ENCODE data around the gene ADAM10.

ADAM10 gene

DNA sequence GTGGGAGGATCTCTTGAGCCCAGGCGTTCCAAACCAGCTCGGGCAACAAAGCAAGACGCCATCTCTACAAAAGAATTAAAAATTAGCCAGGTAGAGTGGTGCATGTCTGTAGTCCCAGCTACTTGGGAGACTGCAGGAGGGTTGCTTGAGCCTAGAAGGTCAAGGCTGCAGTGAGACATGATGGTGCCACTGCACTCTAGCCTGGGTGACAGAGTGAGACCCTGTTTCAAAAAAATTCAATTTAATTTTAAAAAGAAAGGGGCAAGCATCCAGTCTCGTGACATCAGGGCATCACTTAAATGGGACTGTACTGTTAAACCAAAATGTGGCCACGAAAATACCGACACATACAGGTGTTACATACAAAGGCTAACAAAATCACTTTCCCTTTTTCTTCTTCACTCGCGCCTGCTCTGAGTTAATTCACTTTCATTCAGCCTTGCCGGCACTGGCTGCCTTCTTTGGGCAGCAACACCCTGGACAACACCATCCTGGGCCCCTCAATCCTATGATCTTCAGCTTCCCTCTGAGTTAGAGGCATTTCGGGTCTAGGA, 196.1 kb downstream of the ADAM10 start:
- no peak for DNase-seq (ENCODE audit: low spot score)
- in situ Hi-C loops (cut with MboI; ENCODE audit: low sequenced_read_pairs, unreplicated experiment) = no loop called here
- TF ChIP-seq, protein P1, sequence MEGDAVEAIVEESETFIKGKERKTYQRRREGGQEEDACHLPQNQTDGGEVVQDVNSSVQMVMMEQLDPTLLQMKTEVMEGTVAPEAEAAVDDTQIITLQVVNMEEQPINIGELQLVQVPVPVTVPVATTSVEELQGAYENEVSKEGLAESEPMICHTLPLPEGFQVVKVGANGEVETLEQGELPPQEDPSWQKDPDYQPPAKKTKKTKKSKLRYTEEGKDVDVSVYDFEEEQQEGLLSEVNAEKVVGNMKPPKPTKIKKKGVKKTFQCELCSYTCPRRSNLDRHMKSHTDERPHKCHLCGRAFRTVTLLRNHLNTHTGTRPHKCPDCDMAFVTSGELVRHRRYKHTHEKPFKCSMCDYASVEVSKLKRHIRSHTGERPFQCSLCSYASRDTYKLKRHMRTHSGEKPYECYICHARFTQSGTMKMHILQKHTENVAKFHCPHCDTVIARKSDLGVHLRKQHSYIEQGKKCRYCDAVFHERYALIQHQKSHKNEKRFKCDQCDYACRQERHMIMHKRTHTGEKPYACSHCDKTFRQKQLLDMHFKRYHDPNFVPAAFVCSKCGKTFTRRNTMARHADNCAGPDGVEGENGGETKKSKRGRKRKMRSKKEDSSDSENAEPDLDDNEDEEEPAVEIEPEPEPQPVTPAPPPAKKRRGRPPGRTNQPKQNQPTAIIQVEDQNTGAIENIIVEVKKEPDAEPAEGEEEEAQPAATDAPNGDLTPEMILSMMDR (IDR thresholded peaks at IDR 0.05; ENCODE audit: borderline replicate concordance, control extremely low read depth, extremely low read depth, insufficient read depth, missing control alignments) = no peak

DNA sequence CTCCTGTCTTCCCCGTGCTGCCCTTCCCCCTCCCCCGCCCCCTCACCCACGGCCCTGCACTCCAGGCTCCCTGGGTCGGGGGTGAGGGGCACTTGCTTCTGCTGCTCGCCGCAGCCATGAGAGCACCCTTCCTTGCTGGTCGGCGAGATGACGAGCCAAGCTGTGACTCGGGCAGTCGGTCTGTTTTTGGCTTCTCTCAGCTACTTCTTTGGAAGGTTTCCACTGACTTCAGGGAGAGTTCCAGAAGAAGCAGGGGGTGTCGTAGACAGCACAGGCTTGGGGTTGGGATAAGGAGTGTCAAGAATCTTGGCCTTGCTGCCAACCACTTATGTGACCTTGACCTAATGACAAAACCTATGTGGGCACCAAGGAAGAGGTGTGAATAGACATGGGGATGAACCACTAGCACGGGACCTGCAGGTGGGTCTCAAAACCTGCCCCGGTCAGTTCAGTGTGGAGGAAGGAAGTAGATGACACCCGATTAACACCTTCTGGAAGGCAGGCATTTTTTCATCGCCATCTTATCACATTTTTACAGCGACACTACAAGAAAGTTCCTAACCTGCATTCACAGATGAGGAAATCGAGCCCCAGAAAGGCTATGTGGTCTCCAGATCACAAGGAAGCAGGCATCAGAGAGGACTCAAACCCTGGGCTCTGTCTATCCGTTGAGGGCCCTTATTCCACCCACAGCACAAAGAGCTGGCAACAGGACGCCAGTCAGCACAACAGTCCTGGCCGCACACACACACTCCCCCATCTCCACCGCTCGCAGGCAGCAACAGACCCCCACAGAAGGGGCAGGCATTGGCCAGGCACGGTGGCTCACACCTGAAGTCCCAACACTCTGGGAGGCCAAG, 196.8 kb downstream of the ADAM10 start:
- no peak for DNase-seq (ENCODE audit: low spot score)
- TF ChIP-seq, protein P1 (IDR thresholded peaks at IDR 0.05; ENCODE audit: borderline replicate concordance, control extremely low read depth, extremely low read depth, insufficient read depth, missing control alignments) = no peak
- in situ Hi-C loops (cut with MboI; ENCODE audit: low sequenced_read_pairs, unreplicated experiment) = no loop called here

DNA sequence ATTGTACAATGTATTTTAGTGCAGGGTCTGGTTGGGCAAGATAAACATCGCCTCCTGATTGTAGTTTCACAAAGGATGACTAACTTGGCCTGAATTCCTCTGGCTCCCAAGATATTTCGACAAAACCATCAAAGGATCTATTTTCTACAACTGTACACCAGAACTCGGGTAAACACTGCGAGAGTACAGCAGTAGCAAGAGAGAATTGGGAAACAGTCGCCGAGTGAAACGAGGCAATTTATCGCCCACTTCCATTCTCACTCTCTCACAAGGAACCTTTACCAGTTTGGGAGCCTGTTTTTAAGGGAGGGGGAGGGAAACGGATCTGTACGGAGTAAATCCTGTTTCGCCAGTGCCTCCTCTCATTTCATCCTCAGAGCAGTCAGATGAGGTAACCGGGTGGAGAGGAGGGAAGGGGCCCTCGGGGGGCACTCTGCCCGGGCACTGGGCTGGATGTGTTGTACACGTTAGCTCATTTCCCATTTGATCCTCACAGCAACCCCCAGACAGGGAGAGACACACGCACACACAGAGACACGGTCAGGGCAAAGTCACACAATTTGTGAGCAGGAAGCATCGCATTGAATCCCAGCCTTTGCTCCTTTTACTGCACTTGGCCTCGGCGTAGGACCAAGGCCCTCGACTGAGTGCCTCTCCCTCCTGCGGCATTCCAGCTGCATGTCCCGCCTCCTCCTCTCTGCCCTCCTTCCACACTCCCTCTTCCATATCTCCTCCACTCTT, 197.6 kb downstream of the ADAM10 start:
- no peak for DNase-seq (ENCODE audit: low spot score)
- in situ Hi-C loops (cut with MboI; ENCODE audit: low sequenced_read_pairs, unreplicated experiment) = no loop called here
- TF ChIP-seq, protein P1 (IDR thresholded peaks at IDR 0.05; ENCODE audit: borderline replicate concordance, control extremely low read depth, extremely low read depth, insufficient read depth, missing control alignments) = no peak

DNA sequence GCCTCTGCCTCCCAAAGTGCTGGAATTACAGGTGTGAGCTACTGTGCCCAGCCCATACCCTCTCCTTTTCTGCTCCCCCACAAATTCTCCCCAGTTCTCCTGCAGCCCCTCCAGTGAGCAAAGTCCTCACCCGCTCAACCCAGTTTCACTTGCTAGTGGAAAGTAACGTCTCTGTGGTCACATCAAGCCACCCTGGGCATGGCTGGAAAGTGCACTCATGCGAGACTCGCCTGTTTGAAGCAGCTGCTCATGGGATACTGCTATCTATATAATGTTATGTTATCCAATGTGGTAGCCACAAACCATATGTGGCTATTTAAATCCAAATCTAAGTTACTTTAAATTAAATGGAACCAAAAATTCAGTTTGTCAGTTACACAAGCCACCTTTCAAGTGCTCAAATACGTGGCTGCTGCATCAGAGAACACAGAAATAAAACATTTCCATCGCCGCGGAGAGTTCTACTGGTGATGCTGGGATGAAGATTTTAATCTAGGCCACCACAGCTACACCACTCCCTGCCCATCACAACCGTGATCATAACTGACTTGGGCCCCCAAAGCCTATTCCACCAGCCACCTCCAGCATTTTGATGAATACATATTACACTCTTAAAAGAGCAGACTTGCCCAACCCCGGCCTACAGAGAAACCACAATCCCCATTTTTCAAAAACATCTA, 198.3 kb downstream of the ADAM10 start:
- TF ChIP-seq, protein P1 (IDR thresholded peaks at IDR 0.05; ENCODE audit: borderline replicate concordance, control extremely low read depth, extremely low read depth, insufficient read depth, missing control alignments) = no peak
- in situ Hi-C loops (cut with MboI; ENCODE audit: low sequenced_read_pairs, unreplicated experiment) = no loop called here
- no peak for DNase-seq (ENCODE audit: low spot score)

DNA sequence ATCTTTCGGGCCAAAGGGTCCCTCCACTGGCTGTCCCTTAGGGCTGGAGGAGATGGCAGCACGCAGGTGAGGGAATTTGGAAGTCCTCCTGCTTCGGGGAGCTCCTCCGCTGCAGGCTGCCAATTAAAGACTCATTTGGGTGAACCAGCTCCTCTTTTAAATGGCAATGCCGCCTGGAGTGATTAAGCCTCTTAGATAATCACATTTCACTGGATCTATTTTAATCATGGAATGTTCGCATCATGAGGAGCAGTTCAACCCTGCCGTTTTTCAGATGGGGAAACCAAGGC, 199.8 kb downstream of the ADAM10 start:
- no peak for DNase-seq (ENCODE audit: low spot score)
- in situ Hi-C loops (cut with MboI; ENCODE audit: low sequenced_read_pairs, unreplicated experiment) = no loop called here
- TF ChIP-seq, protein P1 (IDR thresholded peaks at IDR 0.05; ENCODE audit: borderline replicate concordance, control extremely low read depth, extremely low read depth, insufficient read depth, missing control alignments) = no peak

DNA sequence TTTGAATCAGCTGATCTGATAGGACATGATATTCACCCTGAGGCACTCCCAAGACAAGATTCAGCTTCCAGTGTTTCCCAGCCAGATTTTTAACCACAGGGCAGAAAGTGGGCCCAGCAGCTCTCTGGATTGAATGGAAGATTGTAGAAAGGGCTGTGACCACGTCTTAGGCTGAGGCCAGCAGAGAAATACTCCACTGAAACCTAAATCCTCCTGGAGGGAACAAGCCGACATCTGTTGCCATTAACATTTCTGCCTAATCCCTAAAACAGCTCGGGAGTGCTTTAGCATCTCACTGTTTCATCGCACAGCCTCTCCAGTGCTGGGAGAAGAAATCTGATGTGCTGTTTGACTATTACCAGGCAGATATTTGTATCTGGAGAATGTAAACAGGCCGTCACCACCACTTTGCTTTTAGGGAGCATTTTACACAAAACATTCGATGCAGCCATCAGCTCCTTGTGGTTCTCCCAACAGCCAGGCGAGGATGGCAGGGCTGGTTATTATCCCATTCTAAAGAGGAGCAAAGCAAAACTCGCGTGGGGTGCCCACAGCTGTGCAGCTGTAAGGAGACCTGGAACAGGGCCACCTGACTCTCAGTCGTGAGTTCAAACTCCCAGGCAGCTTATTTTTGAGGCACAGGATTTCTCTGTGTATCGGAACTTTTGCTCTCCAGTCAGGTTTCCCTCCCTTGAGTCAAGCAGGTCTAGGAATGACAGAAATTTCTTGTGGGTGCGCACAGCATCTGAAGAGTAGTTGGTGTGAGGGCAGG, 200.3 kb downstream of the ADAM10 start:
- DNase-seq (ENCODE audit: low spot score) = no peak
- TF ChIP-seq, protein P1 (IDR thresholded peaks at IDR 0.05; ENCODE audit: borderline replicate concordance, control extremely low read depth, extremely low read depth, insufficient read depth, missing control alignments) = no peak
- in situ Hi-C loops (cut with MboI; ENCODE audit: low sequenced_read_pairs, unreplicated experiment) = no loop called here

Data from GM13976 (cell line).